MM.1S (cell line): ENCODE measurements around the gene C20orf96.

ENCODE experiments used
- CTCF ChIP-seq: fragments of 300-600 bp; sonication (generic); IDR thresholded peaks from 2 replicates; pipeline ENCODE4 v1.5.1; 2016; ENCODE audit warnings: antibody characterized with exemption, low read length, mixed read lengths
- EZH2 ChIP-seq: fragments of 300-600 bp; sonication (generic); optimal IDR thresholded peaks from 2 replicates; pipeline ENCODE3; 2017; ENCODE audit warnings: low read depth, mild to moderate bottlenecking, antibody characterized with exemption, low read length, mixed read lengths
- EZH2phosphoT487 ChIP-seq: fragments of 300-600 bp; sonication (generic); IDR thresholded peaks from 2 replicates; pipeline ENCODE4 v1.6.1; 2018; ENCODE audit warnings: antibody characterized with exemption, low read length

DNA sequence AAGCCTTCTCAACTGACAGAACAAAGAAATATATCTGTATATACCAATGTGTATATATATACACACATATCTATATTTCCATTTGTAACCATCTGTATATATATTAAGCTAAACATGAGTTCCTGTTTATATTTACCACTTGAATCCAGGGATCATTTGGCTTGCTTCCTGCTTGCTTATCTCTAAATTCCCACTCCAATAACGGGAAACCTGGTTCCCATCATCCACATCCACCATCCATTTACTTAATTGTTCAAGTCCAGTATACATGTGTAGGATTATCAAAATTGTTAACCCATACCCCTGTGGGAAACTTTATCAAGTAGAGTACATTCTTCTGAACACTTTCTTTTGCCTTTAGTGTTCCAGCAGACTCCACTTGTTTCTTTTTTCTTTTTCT is 22.3 kb upstream of the C20orf96 start:
- TF ChIP-seq CTCF (no peak), EZH2 (no peak), EZH2phosphoT487 (no peak)
